ENCODE data around the gene MC5R. TPM values are rescaled to one million over a fixed set of nuclear protein-coding genes. Genes with fewer than 3 reads are reported as not detected.
A peak's percentile ranks its signal among the peaks of the same experiment; 100 is the strongest.

MC5R gene
- total and polyA plus RNA-seq, 2 experiments from 2014 or later = 0.11 TPM; not detected in 1

- no peaks in the 10 kb centered on the region for H3K79me2 ChIP-seq (replicated peaks; ENCODE audit: insufficient read depth)
- no peaks in the 10 kb centered on the region for H3K27me3 Mint-ChIP-seq (ENCODE audit: insufficient read depth, low read depth, poor library complexity)
- 0 out of 2 replicates have a peak, but pooled peaks have one; percentile 2 for TF ChIP-seq ZNF462 (CRISPR knock-in tag; IDR thresholded peaks at IDR 0.05)
- TF ChIP-seq CTCF (conservative IDR thresholded peaks at IDR 0.05; ENCODE audit: low read depth in 2 of 2) = no peak
- no peak for TF ChIP-seq ZNF114 (CRISPR knock-in tag; IDR thresholded peaks at IDR 0.05)
- TF ChIP-seq POLR2AphosphoS5 (IDR thresholded peaks at IDR 0.05; ENCODE audit: low read depth) = 0 out of 2 replicates have a peak, but pooled peaks have one; percentile 24
- TF ChIP-seq NANOG (IDR thresholded peaks at IDR 0.05; ENCODE audit: borderline replicate concordance) = peak; percentile 13; the same call in 1 of the 2 replicates
- no peak for TF ChIP-seq EZH2 (IDR thresholded peaks at IDR 0.05; ENCODE audit: low read depth, unreplicated experiment)
- peak overlapping the region; percentile 56; the same call in 2 of the 3 replicates for H3K4me3 Mint-ChIP-seq
- peaks cover 7% of the 10 kb centered on the region; the same call in 1 of the 2 replicates for H3K9me2 ChIP-seq (ENCODE audit: insufficient read depth)
- no peaks in the 10 kb centered on the region for H3K36me3 Mint-ChIP-seq (ENCODE audit: low read depth)
- ATAC-seq (peak; percentile 64), DNase-seq (ENCODE audit: low spot score) (peak; percentile 80)
- no peak overlapping the region for H2AFZ ChIP-seq
- H3K9me3 Mint-ChIP-seq = peaks cover 2% of the 10 kb centered on the region; the same call in 1 of the 3 replicates
- H3K4me3 ChIP-seq = peak overlapping the region; percentile 18
- no peaks in the 10 kb centered on the region for H4K20me1 ChIP-seq (replicated peaks; ENCODE audit: insufficient read depth)
- peaks cover 43% of the 10 kb centered on the region for H3K4me1 ChIP-seq (ENCODE audit: insufficient read depth)
- H3K27ac Mint-ChIP-seq = peak overlapping the region; percentile 84
- H3K4me2 ChIP-seq = peak overlapping the region; percentile 50
- H3K4me1 Mint-ChIP-seq = peaks cover 59% of the 10 kb centered on the region
- H3F3A ChIP-seq (replicated peaks; ENCODE audit: low read depth) = peaks cover 8% of the 10 kb centered on the region
- H3K27me3 ChIP-seq (ENCODE audit: insufficient read depth) = no peaks in the 10 kb centered on the region
- H3K36me3 ChIP-seq (ENCODE audit: insufficient read depth) = no peaks in the 10 kb centered on the region
- peak overlapping the region; percentile 96 for H3K27ac ChIP-seq (ENCODE audit: low read depth)
Observed at GRCh38 chr18:13809531-13810255, 14.3 kb upstream of the MC5R start.
